ENCODE results near the gene IMMT.
"Not testable (repeated sequence)": the region's sequence is repeated elsewhere in the genome, so short reads cannot be mapped to it uniquely, and the experiment has no call there.

Gene IMMT

GRCh38 chr2:86195055-86195807, at the start of gene IMMT:
IMMT (minus strand) TSS chr2:86195462; CDS start chr2:86195382, 80 bp downstream.
- DNase-seq (ENCODE audit: low spot score) = peak; percentile 89

GRCh38 chr2:86244781-86245180, 49.5 kb upstream of the IMMT start:
- DNase-seq (ENCODE audit: low spot score) = not testable (repeated sequence)

- DNase-seq (ENCODE audit: low spot score) = no peak
Observed at GRCh38 chr2:86243950-86244733, 48.9 kb upstream of the IMMT start.

GRCh38 chr2:86243272-86243671, 48.0 kb upstream of the IMMT start:
- no peak for DNase-seq (ENCODE audit: low spot score)

- no peak for DNase-seq (ENCODE audit: low spot score)
Observed at GRCh38 chr2:86241611-86242010, 46.3 kb upstream of the IMMT start.

GRCh38 chr2:86240251-86240650, 45.0 kb upstream of the IMMT start:
- no peak for DNase-seq (ENCODE audit: low spot score)

GRCh38 chr2:86239745-86240144, 44.5 kb upstream of the IMMT start:
- no peak for DNase-seq (ENCODE audit: low spot score)

- DNase-seq (ENCODE audit: low spot score) = no peak
Observed at GRCh38 chr2:86239326-86239725, 44.1 kb upstream of the IMMT start.

GRCh38 chr2:86238354-86238753, 43.1 kb upstream of the IMMT start:
- DNase-seq (ENCODE audit: low spot score) = no peak

- no peak for DNase-seq (ENCODE audit: low spot score)
Observed at GRCh38 chr2:86237172-86237571, 41.9 kb upstream of the IMMT start.

- DNase-seq (ENCODE audit: low spot score) = no peak
Observed at GRCh38 chr2:86235196-86235980, 40.1 kb upstream of the IMMT start.

- DNase-seq (ENCODE audit: low spot score) = no peak
Observed at GRCh38 chr2:86234563-86235131, 39.4 kb upstream of the IMMT start.

- no peak for DNase-seq (ENCODE audit: low spot score)
Observed at GRCh38 chr2:86233436-86233835, 38.2 kb upstream of the IMMT start.

- no peak for DNase-seq (ENCODE audit: low spot score)
Observed at GRCh38 chr2:86232910-86233309, 37.6 kb upstream of the IMMT start.

GRCh38 chr2:86232373-86232784, 37.1 kb upstream of the IMMT start:
- no peak for DNase-seq (ENCODE audit: low spot score)

- no peak for DNase-seq (ENCODE audit: low spot score)
Observed at GRCh38 chr2:86231680-86232372, 36.6 kb upstream of the IMMT start.

GRCh38 chr2:86230961-86231360, 35.7 kb upstream of the IMMT start:
- DNase-seq (ENCODE audit: low spot score) = no peak

GRCh38 chr2:86229221-86229620, 34.0 kb upstream of the IMMT start:
- DNase-seq (ENCODE audit: low spot score) = no peak

GRCh38 chr2:86228574-86228973, 33.3 kb upstream of the IMMT start:
- DNase-seq (ENCODE audit: low spot score) = not testable (repeated sequence)

- DNase-seq (ENCODE audit: low spot score) = no peak
Observed at GRCh38 chr2:86227685-86228084, 32.4 kb upstream of the IMMT start.

- DNase-seq (ENCODE audit: low spot score) = no peak
Observed at GRCh38 chr2:86226636-86227520, 31.6 kb upstream of the IMMT start.

Measured in CD4-positive, alpha-beta T cell treated with Interleukin-6 at 100 ng/mL for 8 hours (primary cell).